Measurements from ENCODE around the gene PLA2G4E. TPM values are rescaled to one million over a fixed set of nuclear protein-coding genes. Genes with fewer than 3 reads are reported as not detected.

The PLA2G4E gene
- polyA plus RNA-seq, 3 donors, result not detected

GRCh38 chr15:42057799-42058646, 37.2 kb upstream of the PLA2G4E start:
- WGBS, 3 donors, result 76 to 83% (median 79%) methylated on average over 6 of the region's 6 CpGs
- no peak overlapping the region for H3K27ac ChIP-seq (ENCODE audit: low read depth, low read length)

- no peak overlapping the region for H3K27ac ChIP-seq (ENCODE audit: low read depth, low read length)
- WGBS, 3 donors, result 12% methylated on average over 37 of the region's 37 CpGs
Measured at GRCh38 chr15:42056934-42057798, 36.3 kb upstream of the PLA2G4E start.

GRCh38 chr15:42053914-42054313, 33.1 kb upstream of the PLA2G4E start:
- no peak overlapping the region for H3K27ac ChIP-seq (ENCODE audit: low read depth, low read length)
- WGBS, 3 donors, result 34 to 93% (median 92%) methylated on average over 2 of the region's 2 CpGs

- H3K27ac ChIP-seq (ENCODE audit: low read depth, low read length), result no peak overlapping the region
- WGBS, 3 donors, result 47 to 81% (median 77%) methylated on average over 4 of the region's 4 CpGs
Measured at GRCh38 chr15:42053010-42053409, 32.2 kb upstream of the PLA2G4E start.

- WGBS, 3 donors, result 85 to 91% (median 90%) methylated on average over 10 of the region's 10 CpGs
- no peak overlapping the region for H3K27ac ChIP-seq (ENCODE audit: low read depth, low read length)
Measured at GRCh38 chr15:42050484-42051255, 29.8 kb upstream of the PLA2G4E start.

GRCh38 chr15:42048821-42049200, 28.0 kb upstream of the PLA2G4E start:
- WGBS, 3 donors, result 83 to 86% (median 85%) methylated on average over 8 of the region's 8 CpGs
- H3K27ac ChIP-seq (ENCODE audit: low read depth, low read length), result no peak overlapping the region

GRCh38 chr15:42048080-42048820, 27.4 kb upstream of the PLA2G4E start:
- 90 to 93% (median 92%) methylated on average over 9 of the region's 9 CpGs for WGBS, 3 donors
- no peak overlapping the region for H3K27ac ChIP-seq (ENCODE audit: low read depth, low read length)

- no peak overlapping the region for H3K27ac ChIP-seq (ENCODE audit: low read depth, low read length)
- 34 to 97% (median 94%) methylated on average over 2 of the region's 2 CpGs for WGBS, 3 donors
Measured at GRCh38 chr15:42046597-42046996, 25.8 kb upstream of the PLA2G4E start.

GRCh38 chr15:42045211-42045615, 24.4 kb upstream of the PLA2G4E start:
- H3K27ac ChIP-seq (ENCODE audit: low read depth, low read length), result no peak overlapping the region
- 36 to 58% (median 56%) methylated on average over 8 of the region's 8 CpGs for WGBS, 3 donors

GRCh38 chr15:42042602-42043400, 22.0 kb upstream of the PLA2G4E start:
- H3K27ac ChIP-seq (ENCODE audit: low read depth, low read length), result no peak overlapping the region

GRCh38 chr15:42038401-42038800, 17.6 kb upstream of the PLA2G4E start:
- 94 to 98% (median 95%) methylated on average over 6 of the region's 6 CpGs for whole genome bisulfite sequencing, 3 donors

More at GRCh38 chr15:42042602-42043400, 22.0 kb upstream of the PLA2G4E start:
- WGBS, 3 donors, result 88 to 89% (median 89%) methylated on average over 5 of the region's 5 CpGs

GRCh38 chr15:42037656-42038055, 16.8 kb upstream of the PLA2G4E start:
- H3K27ac ChIP-seq (ENCODE audit: low read depth, low read length), result no peak overlapping the region
- 50 to 63% (median 61%) methylated on average over 8 of the region's 8 CpGs for WGBS, 3 donors

More at GRCh38 chr15:42038401-42038800, 17.6 kb upstream of the PLA2G4E start:
- H3K27ac ChIP-seq (ENCODE audit: low read depth, low read length), result no peak overlapping the region

- 83 to 86% (median 84%) methylated on average over 8 to 9 of the region's 9 CpGs for WGBS, 3 donors
- no peak overlapping the region for H3K27ac ChIP-seq (ENCODE audit: low read depth, low read length)
Measured at GRCh38 chr15:42036966-42037365, 16.1 kb upstream of the PLA2G4E start.

- WGBS, 3 donors, result 85 to 90% (median 85%) methylated on average over 38 to 45 of the region's 45 CpGs
- no peak overlapping the region for H3K27ac ChIP-seq (ENCODE audit: low read depth, low read length)
Measured at GRCh38 chr15:42036112-42036905, 15.5 kb upstream of the PLA2G4E start.

- whole genome bisulfite sequencing, 3 donors, result 30 to 51% (median 38%) methylated on average over 3 of the region's 3 CpGs
- no peak overlapping the region for H3K27ac ChIP-seq (ENCODE audit: low read depth, low read length)
Measured at GRCh38 chr15:42035435-42035761, 14.6 kb upstream of the PLA2G4E start.

GRCh38 chr15:42034628-42035434, 14.0 kb upstream of the PLA2G4E start:
- H3K27ac ChIP-seq (ENCODE audit: low read depth, low read length), result no peak overlapping the region
- 68 to 74% (median 71%) methylated on average over 8 of the region's 8 CpGs for WGBS, 3 donors

Data from adipose tissue (tissue), 3 donors.